NT2/D1 (cell line): ENCODE results near the gene NME7.
A peak's percentile ranks its signal among the peaks of the same experiment; 100 is the strongest.

Source experiments
- DNase-seq: peaks from one replicate; pipeline ENCODE4 v3.0.0-alpha.2; 2011; ENCODE audit warnings: low read depth, low spot score
- H3K27me3 ChIP-seq: 2 replicates; pipeline ENCODE4 v1.6.0; 2011; ENCODE audit warnings: mild to moderate bottlenecking; ENCODE audit not compliant: insufficient read length, insufficient read depth
- H3K36me3 ChIP-seq: 2 replicates; pipeline ENCODE4 v1.6.1; 2011; ENCODE audit warnings: mild to moderate bottlenecking, low read length, mixed read lengths; ENCODE audit not compliant: insufficient read depth, insufficient read length
- H3K4me1 ChIP-seq: 2 replicates; pipeline ENCODE4 v1.5.1; 2011; ENCODE audit not compliant: insufficient read depth, insufficient read length
- H3K4me3 ChIP-seq: 2 replicates; pipeline ENCODE4 v1.5.1; 2011; ENCODE audit warnings: low read depth; ENCODE audit not compliant: insufficient read length
- H3K9ac ChIP-seq: 2 replicates; pipeline ENCODE4 v1.6.0; 2011; ENCODE audit warnings: low read depth; ENCODE audit not compliant: insufficient read length
- H3K9me3 ChIP-seq: 2 replicates; pipeline ENCODE4 v1.5.1; 2011; ENCODE audit warnings: mild to moderate bottlenecking, low read length; ENCODE audit not compliant: insufficient read depth
- SUZ12 ChIP-seq: IDR thresholded peaks from 2 replicates; pipeline ENCODE4 v1.6.1; 2011; ENCODE audit not compliant: insufficient read length, insufficient read depth; ENCODE audit errors: extremely low read depth
- YY1 ChIP-seq: IDR thresholded peaks from 2 replicates; pipeline ENCODE4 v1.6.1; 2011; ENCODE audit not compliant: insufficient read length, insufficient read depth
- ZNF274 ChIP-seq: IDR thresholded peaks from 2 replicates; pipeline ENCODE4 v1.6.1; 2011; ENCODE audit warnings: mild to moderate bottlenecking, low read depth, low read length

NME7 gene

GRCh38 chr1:169115891-169116585 is 251.6 kb downstream of the NME7 start:
- H3K36me3 ChIP-seq: peaks cover 63% of the 10 kb centered on the region
- no peak overlapping the region for H3K4me3 ChIP-seq
- no peak overlapping the region for H3K9ac ChIP-seq
- H3K4me1 ChIP-seq: peaks cover 6% of the 10 kb centered on the region
- TF ChIP-seq SUZ12: no peak
- no peak for TF ChIP-seq YY1
- no peak for TF ChIP-seq ZNF274
- DNase-seq: no peak
- H3K27me3 ChIP-seq: no peaks in the 10 kb centered on the region
- peaks cover 5% of the 10 kb centered on the region; the same call in 1 of the 2 replicates for H3K9me3 ChIP-seq

- Histone ChIP-seq H3K9ac (peak overlapping the region; percentile 23), H3K9me3 (peaks cover 5% of the 10 kb centered on the region; the same call in 1 of the 2 replicates), H3K4me1 (peaks cover 6% of the 10 kb centered on the region), H3K27me3 (no peaks in the 10 kb centered on the region), H3K4me3 (peak overlapping the region; percentile 12), H3K36me3 (peaks cover 56% of the 10 kb centered on the region)
- no peak for TF ChIP-seq SUZ12
- peak; percentile 47 for DNase-seq
Measured at GRCh38 chr1:169113613-169114119, 253.9 kb downstream of the NME7 start.

GRCh38 chr1:169112241-169112640 is 255.4 kb downstream of the NME7 start:
- TF ChIP-seq ZNF274 (no peak), SUZ12 (no peak), YY1 (no peak)
- peaks cover 5% of the 10 kb centered on the region; the same call in 1 of the 2 replicates for H3K9me3 ChIP-seq
- no peak for DNase-seq
- peaks cover 2% of the 10 kb centered on the region for H3K27me3 ChIP-seq
- peaks cover 6% of the 10 kb centered on the region for H3K4me1 ChIP-seq
- peaks cover 48% of the 10 kb centered on the region for H3K36me3 ChIP-seq
- H3K9ac ChIP-seq: no peak overlapping the region
- no peak overlapping the region for H3K4me3 ChIP-seq

DNA sequence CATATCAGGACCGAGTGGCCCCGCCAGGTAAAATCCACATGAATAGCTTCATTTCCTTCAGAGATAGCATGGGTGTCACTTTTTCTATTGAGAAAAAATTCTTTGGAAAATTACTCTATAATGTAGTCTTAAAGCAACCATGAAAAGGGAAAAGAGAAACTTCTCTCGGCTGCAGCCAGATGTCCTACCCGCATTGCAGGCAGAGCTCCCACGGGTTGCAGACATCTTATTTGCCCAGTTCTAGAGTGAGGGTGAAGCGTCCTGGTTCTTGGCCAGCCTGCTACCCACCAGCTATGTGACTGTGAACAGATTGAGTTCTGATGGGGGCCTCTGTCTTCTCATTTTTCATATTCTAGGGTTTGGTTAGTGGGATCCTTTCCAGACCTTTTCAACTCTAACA is 256.1 kb downstream of the NME7 start:
- Histone ChIP-seq H3K4me1 (peaks cover 6% of the 10 kb centered on the region), H3K36me3 (peaks cover 41% of the 10 kb centered on the region), H3K4me3 (no peak overlapping the region), H3K27me3 (peaks cover 3% of the 10 kb centered on the region), H3K9me3 (peaks cover 5% of the 10 kb centered on the region; the same call in 1 of the 2 replicates), H3K9ac (no peak overlapping the region)
- TF ChIP-seq YY1 (no peak), ZNF274 (no peak), SUZ12 (no peak)
- DNase-seq: no peak

DNA sequence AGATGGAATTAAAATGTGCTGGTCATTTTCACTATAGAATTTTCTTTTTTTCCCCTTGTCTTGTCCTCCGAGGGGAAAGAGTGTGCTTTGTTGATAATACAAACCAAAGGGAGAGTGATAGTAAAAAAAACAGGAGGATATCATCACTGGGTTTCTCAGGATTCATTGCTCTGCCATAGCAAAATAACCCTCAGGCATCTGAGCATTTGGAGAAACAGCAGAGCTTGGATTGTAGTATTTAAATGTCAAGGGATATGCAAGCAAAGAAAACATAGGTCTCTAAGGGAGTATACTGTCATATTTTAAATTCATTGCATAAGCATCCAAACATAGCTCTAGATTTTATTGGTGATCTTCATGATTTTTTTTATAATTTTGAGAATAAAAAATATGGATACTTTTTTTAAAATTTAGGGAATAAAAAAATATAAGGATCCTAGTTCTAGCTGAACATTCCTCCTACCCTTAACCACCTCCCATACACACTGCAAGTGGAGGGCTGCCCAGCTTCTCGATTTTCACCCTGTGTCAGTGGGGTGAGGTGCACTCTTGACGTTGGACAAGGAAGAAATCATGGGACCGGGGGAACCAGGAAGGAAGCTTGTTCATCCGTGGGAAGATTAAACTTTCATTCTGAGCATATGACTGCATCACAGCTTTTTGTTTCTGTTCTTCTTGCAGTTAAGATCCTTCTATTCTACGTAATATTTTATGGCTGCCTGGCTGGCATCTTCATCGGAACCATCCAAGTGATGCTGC is 256.7 kb downstream of the NME7 start:
- no peak for TF ChIP-seq YY1
- TF ChIP-seq ZNF274: no peak
- no peak for TF ChIP-seq SUZ12
- no peak for DNase-seq
- peaks cover 3% of the 10 kb centered on the region for H3K27me3 ChIP-seq
- H3K36me3 ChIP-seq: peaks cover 36% of the 10 kb centered on the region
- H3K9ac ChIP-seq: no peak overlapping the region
- no peak overlapping the region for H3K4me3 ChIP-seq
- H3K4me1 ChIP-seq: peaks cover 2% of the 10 kb centered on the region
- peaks cover 5% of the 10 kb centered on the region; the same call in 1 of the 2 replicates for H3K9me3 ChIP-seq

DNA sequence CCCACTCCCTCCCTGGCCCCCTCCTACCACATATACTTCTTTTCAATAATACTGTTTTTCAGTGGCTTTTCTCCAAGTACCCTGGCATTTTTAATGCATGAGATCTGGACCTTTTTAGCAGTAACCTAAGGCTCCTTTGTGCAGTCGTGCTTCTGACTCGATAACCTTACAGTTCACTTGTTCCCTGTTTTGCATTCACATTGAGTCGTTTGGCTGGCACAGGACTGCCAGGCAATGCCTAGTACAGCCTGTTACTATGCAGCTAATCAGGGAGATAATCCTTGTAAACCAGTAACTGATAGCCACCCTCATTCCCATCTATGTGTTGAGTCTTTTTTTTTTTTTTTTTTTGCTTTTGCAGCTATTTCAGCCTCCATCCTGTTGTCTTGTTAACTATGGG is 257.4 kb downstream of the NME7 start:
- H3K4me1 ChIP-seq: peaks cover 3% of the 10 kb centered on the region
- no peak for TF ChIP-seq YY1
- no peak for TF ChIP-seq SUZ12
- no peak for TF ChIP-seq ZNF274
- H3K27me3 ChIP-seq: peaks cover 7% of the 10 kb centered on the region
- H3K9ac ChIP-seq: no peak overlapping the region
- H3K4me3 ChIP-seq: no peak overlapping the region
- H3K36me3 ChIP-seq: peaks cover 31% of the 10 kb centered on the region
- H3K9me3 ChIP-seq: peaks cover 5% of the 10 kb centered on the region; the same call in 1 of the 2 replicates
- no peak for DNase-seq

GRCh38 chr1:169109561-169110134 is 257.9 kb downstream of the NME7 start:
- H3K27me3 ChIP-seq: peaks cover 13% of the 10 kb centered on the region
- TF ChIP-seq ZNF274 (no peak), YY1 (no peak), SUZ12 (no peak)
- no peak for DNase-seq
- H3K9ac ChIP-seq: peak overlapping the region; percentile 9
- peaks cover 4% of the 10 kb centered on the region; the same call in 1 of the 2 replicates for H3K9me3 ChIP-seq
- H3K4me3 ChIP-seq: no peak overlapping the region
- H3K36me3 ChIP-seq: peaks cover 29% of the 10 kb centered on the region
- H3K4me1 ChIP-seq: peaks cover 7% of the 10 kb centered on the region
